ENCODE measurements around the gene DLD.
A peak's percentile ranks its signal among the peaks of the same experiment; 100 is the strongest.
"Not testable (repeated sequence)": the region's sequence is repeated elsewhere in the genome, so short reads cannot be mapped to it uniquely, and the experiment has no call there.

DLD gene

GRCh38 chr7:107890962-107891635 lies at the start of gene DLD:
DLD (plus strand) TSS chr7:107891183; CDS start chr7:107891251, 68 bp downstream.
- DNase-seq: peak; percentile 94

GRCh38 chr7:107842213-107842612 lies 48.8 kb upstream of the DLD start:
- DNase-seq: no peak

- no peak for DNase-seq
Observed at GRCh38 chr7:107843184-107843583, 47.8 kb upstream of the DLD start.

- no peak for DNase-seq
Observed at GRCh38 chr7:107846324-107846723, 44.7 kb upstream of the DLD start.

GRCh38 chr7:107847168-107847835 lies 43.7 kb upstream of the DLD start:
- DNase-seq: no peak

- DNase-seq: not testable (repeated sequence)
Observed at GRCh38 chr7:107847836-107848175, 43.2 kb upstream of the DLD start.

- DNase-seq: not testable (repeated sequence)
Observed at GRCh38 chr7:107848211-107848610, 42.8 kb upstream of the DLD start.

- no peak for DNase-seq
Observed at GRCh38 chr7:107850216-107850615, 40.8 kb upstream of the DLD start.

GRCh38 chr7:107850643-107851042 lies 40.3 kb upstream of the DLD start:
- DNase-seq: no peak

- DNase-seq: no peak
Observed at GRCh38 chr7:107854454-107854853, 36.5 kb upstream of the DLD start.

GRCh38 chr7:107854989-107855388 lies 36.0 kb upstream of the DLD start:
- no peak for DNase-seq

- DNase-seq: no peak
Observed at GRCh38 chr7:107856806-107857540, 34.0 kb upstream of the DLD start.

- DNase-seq: no peak
Observed at GRCh38 chr7:107857541-107857912, 33.5 kb upstream of the DLD start.

- no peak for DNase-seq
Observed at GRCh38 chr7:107858280-107858679, 32.7 kb upstream of the DLD start.

GRCh38 chr7:107860279-107860961 lies 30.6 kb upstream of the DLD start:
- no peak for DNase-seq

- DNase-seq: no peak
Observed at GRCh38 chr7:107860981-107861652, 29.9 kb upstream of the DLD start.

GRCh38 chr7:107865956-107866775 lies 24.8 kb upstream of the DLD start:
- DNase-seq: no peak

GRCh38 chr7:107867858-107868466 lies 23.0 kb upstream of the DLD start:
- DNase-seq: no peak

GRCh38 chr7:107870427-107871000 lies 20.5 kb upstream of the DLD start:
- DNase-seq: no peak

GRCh38 chr7:107874111-107874510 lies 16.9 kb upstream of the DLD start:
- DNase-seq: no peak
